Gastrocnemius medialis (tissue), 4 donors: Measurements from ENCODE around the gene TMEM106C.

Source experiments
- CTCF ChIP-seq, 5 experiments: fragments of 450-650 bp in 3 of 5; fragments of 200-600 bp in 2 of 5; sonication (generic) in 2 of 5; IDR thresholded peaks in 4 of 5; conservative IDR thresholded peaks in 1 of 5; 1 replicate in 4 of 5; 2 replicates in 1 of 5; pipeline ENCODE4 v1.5.1; 2016 to 2019; ENCODE audit warnings: antibody characterized with exemption in 5 of 5, mild to moderate bottlenecking in 3 of 5, moderate library complexity in 3 of 5
- POLR2A ChIP-seq, 2 donors: fragments of 450-650 bp; IDR thresholded peaks; one replicate each; pipeline ENCODE4 v1.6.1; 2017; ENCODE audit warnings: antibody characterized with exemption in 2 of 2, mild to moderate bottlenecking in 2 of 2, moderate library complexity in 2 of 2

- TF ChIP-seq POLR2A (IDR thresholded peaks at IDR 0.05) (no peak), CTCF (IDR thresholded peaks at IDR 0.05 in 4 of 5, conservative IDR thresholded peaks at IDR 0.05 in 1 of 5) (no peak)
Observed at GRCh38 chr12:47975036-47975620, 11.7 kb downstream of the TMEM106C start.
